ENCODE measurements around the gene AFF2. TPM values are rescaled to one million over a fixed set of nuclear protein-coding genes. Genes with fewer than 3 reads are reported as not detected.

Gene AFF2
- total RNA-seq, 2 donors from 2014 or later = 0.89 to 3.2 TPM

GRCh38 chrX:148474030-148474429, 26.4 kb upstream of the AFF2 start:
- H3K4me1 ChIP-seq = no peaks in the 10 kb centered on the region
- no peaks in the 10 kb centered on the region for H3K36me3 ChIP-seq
- no peaks in the 10 kb centered on the region for H3K9me3 ChIP-seq
- no peak overlapping the region for H3K4me3 ChIP-seq
- no peak overlapping the region for H3K27ac ChIP-seq
- DNase-seq (ENCODE audit: low spot score) = no peak
- TF ChIP-seq CTCF (IDR thresholded peaks at IDR 0.05) = no peak
- no peaks in the 10 kb centered on the region for H3K27me3 ChIP-seq

- no peaks in the 10 kb centered on the region for H3K36me3 ChIP-seq
- H3K4me3 ChIP-seq = no peak overlapping the region
- no peak for TF ChIP-seq CTCF (IDR thresholded peaks at IDR 0.05)
- no peaks in the 10 kb centered on the region for H3K4me1 ChIP-seq
- no peaks in the 10 kb centered on the region for H3K9me3 ChIP-seq
- no peak overlapping the region for H3K27ac ChIP-seq
- H3K27me3 ChIP-seq = no peaks in the 10 kb centered on the region
- DNase-seq (ENCODE audit: low spot score) = no peak
Observed at GRCh38 chrX:148492057-148492456, 8.4 kb upstream of the AFF2 start.

- H3K36me3 ChIP-seq = no peaks in the 10 kb centered on the region
- H3K4me1 ChIP-seq = no peaks in the 10 kb centered on the region
- DNase-seq (ENCODE audit: low spot score) = no peak
- no peak for TF ChIP-seq CTCF (IDR thresholded peaks at IDR 0.05)
- H3K27me3 ChIP-seq = no peaks in the 10 kb centered on the region
- H3K4me3 ChIP-seq = no peak overlapping the region
- no peaks in the 10 kb centered on the region for H3K9me3 ChIP-seq
- H3K27ac ChIP-seq = no peak overlapping the region
Observed at GRCh38 chrX:148495176-148495575, 5.2 kb upstream of the AFF2 start.

GRCh38 chrX:148498067-148498466, 2.4 kb upstream of the AFF2 start:
- TF ChIP-seq CTCF (IDR thresholded peaks at IDR 0.05) = no peak
- H3K4me3 ChIP-seq = no peak overlapping the region
- no peaks in the 10 kb centered on the region for H3K36me3 ChIP-seq
- H3K27ac ChIP-seq = no peak overlapping the region
- no peaks in the 10 kb centered on the region for H3K9me3 ChIP-seq
- H3K4me1 ChIP-seq = peaks cover 0 to 6% of the 10 kb centered on the region in 2 donors
- H3K27me3 ChIP-seq = peaks cover 0 to 8% of the 10 kb centered on the region in 2 donors
- no peak for DNase-seq (ENCODE audit: low spot score)

DNA sequence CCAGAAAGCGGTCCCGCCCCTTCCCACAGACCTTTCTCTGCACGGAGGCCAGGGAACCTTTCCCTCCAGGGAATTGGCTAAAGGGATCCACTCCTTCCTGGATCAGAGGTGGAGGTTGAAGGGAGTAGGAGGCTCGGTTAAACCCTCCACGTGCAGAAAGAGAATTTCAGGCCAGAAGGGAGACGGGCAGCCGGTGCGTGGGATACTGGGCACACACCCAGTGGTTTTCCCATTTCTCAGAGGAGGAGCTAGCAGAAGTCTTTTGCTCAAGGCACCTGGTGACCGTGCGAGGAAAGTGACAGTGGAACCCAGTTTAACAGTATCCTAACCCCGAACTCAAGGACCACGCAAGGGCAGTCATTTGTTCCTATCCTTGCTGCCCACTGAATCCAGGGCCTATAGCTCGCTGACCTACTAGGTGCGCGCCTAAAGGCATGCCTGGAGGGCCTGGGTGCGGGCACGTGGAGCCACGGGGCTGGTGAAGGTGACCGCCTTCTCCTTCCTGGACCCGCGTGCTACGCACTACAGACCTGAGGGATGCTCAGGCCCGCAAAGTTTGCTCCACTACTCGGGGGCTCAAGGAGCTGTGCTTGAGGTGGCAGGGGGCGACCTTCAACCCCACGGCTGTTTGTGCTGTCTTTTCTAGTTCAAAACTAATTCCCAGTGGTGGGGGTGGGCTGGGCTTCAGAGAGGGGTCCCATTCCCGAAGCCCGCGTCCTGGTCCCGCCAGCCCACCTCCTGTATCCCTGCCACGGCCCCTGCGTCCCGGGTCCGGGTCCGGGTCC, 587 bp upstream of the AFF2 start:
- Histone ChIP-seq H3K36me3 (no peaks in the 10 kb centered on the region), H3K27me3 (peaks cover 3 to 8% of the 10 kb centered on the region in 2 donors), H3K4me1 (peaks cover 0 to 6% of the 10 kb centered on the region in 2 donors), H3K9me3 (no peaks in the 10 kb centered on the region), H3K4me3 (peak overlapping the region in 1 of 2 donors; percentile 29), H3K27ac (no peak overlapping the region)
- no peak for TF ChIP-seq CTCF (IDR thresholded peaks at IDR 0.05)
- no peak for DNase-seq (ENCODE audit: low spot score)

All from right atrium auricular region (tissue), 2 donors.